GM10266 (cell line): ENCODE data around the gene NOL11.
"Not testable (repeated sequence)": the region's sequence is repeated elsewhere in the genome, so short reads cannot be mapped to it uniquely, and the experiment has no call there.

Source experiments
- DNase-seq: peaks from one replicate; pipeline ENCODE4 v3.0.0; 2012; ENCODE audit errors: extremely low spot score
- TF ChIP-seq, protein P1 (sequence below): IDR thresholded peaks from 2 replicates; pipeline ENCODE4 v1.5.1; 2012; ENCODE audit warnings: mild to moderate bottlenecking, low read depth; ENCODE audit not compliant: control insufficient read depth, insufficient read depth; ENCODE audit errors: missing control alignments

NOL11 gene

DNA sequence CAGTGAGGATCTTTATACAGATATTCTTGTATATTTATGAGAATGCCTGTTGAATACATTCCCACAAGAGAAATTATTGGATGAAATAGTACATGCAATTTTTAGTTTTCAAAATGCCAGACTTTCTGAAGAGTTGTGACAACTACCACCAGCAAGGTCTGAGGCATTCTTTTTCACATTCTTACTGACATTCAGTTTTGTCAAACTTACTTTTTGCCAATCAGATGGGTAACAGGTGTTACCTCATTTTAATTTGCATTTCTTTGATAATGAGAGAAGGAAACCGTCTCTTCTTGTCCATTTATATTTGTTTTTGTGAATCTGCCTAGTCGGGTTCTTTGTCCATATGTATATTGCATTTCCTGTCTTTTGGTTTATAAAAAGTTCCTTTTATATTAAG, 24.3 kb downstream of the NOL11 start:
- DNase-seq = no peak
- TF ChIP-seq, protein P1, sequence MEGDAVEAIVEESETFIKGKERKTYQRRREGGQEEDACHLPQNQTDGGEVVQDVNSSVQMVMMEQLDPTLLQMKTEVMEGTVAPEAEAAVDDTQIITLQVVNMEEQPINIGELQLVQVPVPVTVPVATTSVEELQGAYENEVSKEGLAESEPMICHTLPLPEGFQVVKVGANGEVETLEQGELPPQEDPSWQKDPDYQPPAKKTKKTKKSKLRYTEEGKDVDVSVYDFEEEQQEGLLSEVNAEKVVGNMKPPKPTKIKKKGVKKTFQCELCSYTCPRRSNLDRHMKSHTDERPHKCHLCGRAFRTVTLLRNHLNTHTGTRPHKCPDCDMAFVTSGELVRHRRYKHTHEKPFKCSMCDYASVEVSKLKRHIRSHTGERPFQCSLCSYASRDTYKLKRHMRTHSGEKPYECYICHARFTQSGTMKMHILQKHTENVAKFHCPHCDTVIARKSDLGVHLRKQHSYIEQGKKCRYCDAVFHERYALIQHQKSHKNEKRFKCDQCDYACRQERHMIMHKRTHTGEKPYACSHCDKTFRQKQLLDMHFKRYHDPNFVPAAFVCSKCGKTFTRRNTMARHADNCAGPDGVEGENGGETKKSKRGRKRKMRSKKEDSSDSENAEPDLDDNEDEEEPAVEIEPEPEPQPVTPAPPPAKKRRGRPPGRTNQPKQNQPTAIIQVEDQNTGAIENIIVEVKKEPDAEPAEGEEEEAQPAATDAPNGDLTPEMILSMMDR = no peak

DNA sequence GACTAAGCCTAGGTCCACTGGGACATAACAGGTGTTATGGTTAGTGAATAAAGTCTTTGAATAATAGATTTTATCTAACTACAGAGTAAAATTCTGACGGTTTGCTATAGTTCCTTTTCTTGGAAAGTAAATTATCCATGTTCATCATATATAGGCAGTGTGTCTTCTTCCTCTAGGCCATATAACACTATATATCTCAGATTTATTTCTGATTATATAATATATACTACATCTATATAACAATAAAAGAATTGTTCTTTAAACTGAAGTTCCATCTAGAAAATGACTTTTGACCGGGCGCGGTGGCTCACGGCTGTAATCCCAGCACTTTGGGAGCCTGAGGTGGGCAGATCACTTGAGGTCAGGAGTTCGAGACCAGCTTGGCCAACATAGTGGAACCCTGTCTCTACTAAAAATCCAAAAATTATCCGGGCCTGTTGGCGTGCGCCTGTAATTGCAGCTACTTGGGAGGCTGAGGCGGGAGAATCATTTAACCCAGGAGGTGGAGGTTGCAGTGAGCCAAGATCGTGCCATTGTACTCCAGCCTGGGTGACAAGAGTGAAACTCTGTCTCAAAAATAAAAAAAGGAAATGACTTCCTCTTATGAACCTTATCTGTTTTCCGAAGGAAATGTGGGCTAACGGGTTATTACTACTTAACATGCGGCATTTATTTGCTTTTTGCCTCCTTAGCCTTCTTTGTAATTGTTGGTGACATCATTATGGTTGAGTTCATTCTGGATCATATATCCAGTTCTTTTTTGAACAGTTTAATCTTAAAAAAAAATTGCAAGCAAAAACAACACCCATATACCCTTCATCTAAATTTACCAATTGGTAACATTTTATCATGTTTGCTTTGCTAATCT, 29.2 kb downstream of the NOL11 start:
- DNase-seq = no peak
- TF ChIP-seq, protein P1 = no peak

DNA sequence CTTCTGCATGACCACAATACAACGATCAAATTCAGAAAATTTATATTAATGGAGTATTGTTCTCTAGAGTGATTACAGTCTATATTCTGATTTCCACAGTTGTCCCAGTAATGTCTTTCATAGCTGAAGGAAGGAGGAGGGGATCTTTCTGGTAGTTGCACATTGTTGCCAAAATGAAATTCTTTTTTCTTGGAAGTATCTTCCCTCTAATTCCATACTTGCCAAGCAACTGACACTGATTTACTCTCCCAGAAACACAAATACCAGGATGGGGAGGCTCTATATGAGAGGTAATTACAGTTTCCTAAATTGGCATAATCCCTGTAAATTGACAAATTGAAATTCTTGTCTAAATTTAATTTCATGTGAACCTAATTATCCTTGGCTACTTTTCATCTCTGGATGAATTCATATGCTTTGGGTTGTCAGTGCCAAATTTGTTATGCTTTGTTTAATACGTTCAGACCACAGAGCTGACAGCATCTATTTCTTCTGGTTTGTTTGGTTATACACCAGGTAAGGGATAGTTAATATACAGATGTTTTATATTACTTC, 30.0 kb downstream of the NOL11 start:
- no peak for DNase-seq
- TF ChIP-seq, protein P1 = no peak

DNA sequence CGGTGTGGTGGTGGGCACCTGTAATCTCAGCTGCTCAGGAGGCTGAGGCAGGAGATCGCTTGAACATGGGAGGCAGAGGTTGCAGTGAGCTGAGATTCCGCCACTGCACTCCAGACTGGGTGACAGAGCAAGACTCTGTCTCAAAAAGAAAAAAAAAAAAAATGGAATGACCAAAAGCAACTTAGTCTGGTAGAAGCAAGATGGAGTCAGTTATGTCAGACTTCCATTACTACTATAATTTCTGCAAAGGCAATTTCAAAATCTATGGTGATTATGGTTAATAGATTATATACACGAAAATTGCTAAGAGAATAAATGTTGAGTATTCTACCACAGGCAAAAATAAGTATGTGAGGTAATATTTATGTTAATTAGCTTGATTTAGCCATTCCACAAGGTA, 32.3 kb downstream of the NOL11 start:
- TF ChIP-seq, protein P1 = no peak
- no peak for DNase-seq

DNA sequence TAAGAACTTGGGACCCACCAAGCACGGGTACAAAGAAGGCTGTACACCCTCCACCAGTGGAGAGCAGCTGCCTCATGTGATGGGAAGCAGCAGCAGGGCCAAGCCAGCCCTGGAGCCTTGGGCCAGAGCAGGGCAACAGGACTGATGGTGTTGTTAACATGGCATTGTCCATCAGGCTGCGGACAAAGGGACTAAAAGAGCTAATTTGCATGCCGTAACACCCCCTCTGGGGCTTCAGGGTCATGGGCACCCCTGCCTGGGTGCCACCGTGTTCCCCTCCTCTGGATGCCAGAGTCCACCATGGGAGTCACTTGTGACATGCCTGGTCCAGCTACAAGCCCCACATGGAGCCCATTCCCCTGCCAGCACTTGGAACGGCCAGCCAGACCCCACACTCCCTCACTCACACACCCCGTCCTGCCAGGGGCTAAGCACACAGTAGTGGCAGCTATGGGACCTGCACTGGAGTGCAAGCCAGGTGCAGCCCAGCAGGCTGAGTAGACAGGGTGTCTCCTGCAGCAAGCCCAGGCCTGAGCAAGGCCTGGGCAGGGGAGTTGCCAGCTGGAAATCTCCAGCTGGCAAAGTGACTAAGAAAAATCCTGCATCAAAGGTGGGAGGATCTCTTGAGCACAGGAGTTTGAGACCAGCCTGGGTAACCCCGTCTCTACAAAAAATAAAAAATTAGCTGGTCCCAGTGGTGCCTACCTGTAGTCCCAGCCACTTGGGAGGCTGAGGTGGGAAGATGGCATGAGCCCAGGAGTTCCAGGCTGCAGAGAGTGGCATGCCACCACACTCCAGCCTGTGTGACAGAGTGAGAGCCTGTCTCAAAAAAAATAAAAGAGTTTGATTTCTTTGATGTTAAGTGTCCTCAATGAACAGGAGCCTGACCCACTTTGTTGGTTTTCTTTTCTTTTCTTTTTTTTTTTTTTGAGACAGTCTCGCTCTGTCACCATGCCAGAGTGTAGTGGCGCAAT, 33.7 kb downstream of the NOL11 start:
- no peak for DNase-seq
- TF ChIP-seq, protein P1 = no peak

DNA sequence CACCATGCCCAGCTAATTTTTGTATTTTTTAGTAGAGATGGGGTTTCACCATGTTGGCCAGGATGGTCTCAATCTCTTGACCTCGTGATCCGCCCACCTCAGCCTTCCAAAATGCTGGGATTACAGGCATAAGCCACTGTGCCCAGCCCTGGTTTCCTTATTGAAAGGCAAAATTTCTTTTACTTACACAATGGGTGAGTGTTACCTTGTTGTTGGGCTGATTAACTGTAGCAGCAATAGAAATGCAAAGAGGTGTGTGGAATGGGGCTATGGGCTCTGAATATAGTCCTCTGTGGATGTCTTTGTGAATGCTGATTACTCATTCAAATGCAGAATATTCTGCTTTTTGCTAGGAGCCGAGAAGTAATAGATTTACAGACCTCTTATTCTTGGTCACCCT, 34.4 kb downstream of the NOL11 start:
- DNase-seq = not testable (repeated sequence)

DNA sequence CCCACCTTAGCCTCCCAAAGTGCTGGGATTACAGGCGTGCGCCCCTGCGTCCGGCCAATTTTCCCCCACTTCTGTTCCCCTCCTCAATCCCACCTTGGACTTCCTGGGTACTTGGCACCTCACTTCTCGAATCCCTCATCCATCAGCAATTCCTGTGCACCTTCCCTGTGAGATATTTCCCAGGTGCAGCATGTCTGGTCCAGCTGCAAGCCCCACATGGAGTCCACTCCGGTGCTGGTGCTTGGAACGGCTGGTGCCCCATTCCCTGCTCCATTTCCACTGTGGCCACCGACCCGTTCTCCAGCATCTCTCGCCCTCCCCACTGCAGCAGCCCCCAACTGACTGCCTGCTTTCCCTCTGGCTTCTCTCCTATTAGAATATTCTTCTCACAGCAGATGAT, 35.3 kb downstream of the NOL11 start:
- DNase-seq = no peak
- TF ChIP-seq, protein P1 = no peak
